CMK (cell line): ENCODE measurements around the gene PRR36.
"Not testable (repeated sequence)": the region's sequence is repeated elsewhere in the genome, so short reads cannot be mapped to it uniquely, and the experiment has no call there.

Experiments
- DNase-seq: peaks from one replicate; pipeline ENCODE4 v3.0.0-alpha.2; 2010; ENCODE audit warnings: low read depth

The PRR36 gene

DNA sequence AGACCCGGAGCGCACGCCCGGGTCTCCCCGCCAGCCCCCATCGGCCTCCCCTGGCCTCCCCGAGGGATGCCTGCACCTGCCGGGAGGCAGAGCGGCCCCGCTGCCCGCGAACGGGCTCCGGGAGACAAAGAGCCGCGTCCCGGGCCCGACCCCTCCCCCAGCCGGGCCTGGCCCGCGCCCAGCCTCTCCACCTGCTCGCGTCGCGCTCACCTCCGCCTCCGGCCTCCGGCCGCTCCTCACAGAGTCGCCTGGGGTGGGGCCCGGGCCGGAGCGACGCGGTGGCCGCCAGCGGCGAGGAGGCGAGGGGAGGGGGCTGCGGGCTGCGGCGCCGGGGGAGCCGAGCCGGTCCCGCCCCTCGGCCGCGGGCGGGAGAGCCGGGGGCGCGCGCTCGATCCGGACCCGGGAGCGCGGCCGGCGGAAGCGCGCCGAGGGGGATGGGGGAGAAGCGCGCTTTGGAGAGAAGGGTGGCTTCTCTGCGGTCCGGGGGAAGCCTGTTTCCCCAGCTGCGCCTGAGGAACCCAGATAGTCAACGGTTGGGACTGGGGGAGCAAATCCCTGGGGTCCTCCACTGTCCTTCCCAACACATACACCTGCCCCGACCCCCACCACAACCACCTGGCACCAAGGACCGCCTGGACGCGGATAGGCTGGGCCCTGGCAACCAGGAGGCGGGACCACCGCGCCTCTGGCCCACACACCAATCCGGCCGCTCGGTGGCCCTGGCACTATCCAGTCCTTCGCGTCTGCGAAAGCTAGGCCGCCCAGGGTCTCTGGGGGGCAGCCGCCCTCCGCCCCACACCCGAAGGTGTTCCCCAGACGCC lies at the start of gene PRR36:
Gene PRR36, minus strand, starts transcription at position 315 of the 821 bp plus-strand sequence. CDS start 701 bp downstream, outside the sequence.
- DNase-seq, result no peak

DNA sequence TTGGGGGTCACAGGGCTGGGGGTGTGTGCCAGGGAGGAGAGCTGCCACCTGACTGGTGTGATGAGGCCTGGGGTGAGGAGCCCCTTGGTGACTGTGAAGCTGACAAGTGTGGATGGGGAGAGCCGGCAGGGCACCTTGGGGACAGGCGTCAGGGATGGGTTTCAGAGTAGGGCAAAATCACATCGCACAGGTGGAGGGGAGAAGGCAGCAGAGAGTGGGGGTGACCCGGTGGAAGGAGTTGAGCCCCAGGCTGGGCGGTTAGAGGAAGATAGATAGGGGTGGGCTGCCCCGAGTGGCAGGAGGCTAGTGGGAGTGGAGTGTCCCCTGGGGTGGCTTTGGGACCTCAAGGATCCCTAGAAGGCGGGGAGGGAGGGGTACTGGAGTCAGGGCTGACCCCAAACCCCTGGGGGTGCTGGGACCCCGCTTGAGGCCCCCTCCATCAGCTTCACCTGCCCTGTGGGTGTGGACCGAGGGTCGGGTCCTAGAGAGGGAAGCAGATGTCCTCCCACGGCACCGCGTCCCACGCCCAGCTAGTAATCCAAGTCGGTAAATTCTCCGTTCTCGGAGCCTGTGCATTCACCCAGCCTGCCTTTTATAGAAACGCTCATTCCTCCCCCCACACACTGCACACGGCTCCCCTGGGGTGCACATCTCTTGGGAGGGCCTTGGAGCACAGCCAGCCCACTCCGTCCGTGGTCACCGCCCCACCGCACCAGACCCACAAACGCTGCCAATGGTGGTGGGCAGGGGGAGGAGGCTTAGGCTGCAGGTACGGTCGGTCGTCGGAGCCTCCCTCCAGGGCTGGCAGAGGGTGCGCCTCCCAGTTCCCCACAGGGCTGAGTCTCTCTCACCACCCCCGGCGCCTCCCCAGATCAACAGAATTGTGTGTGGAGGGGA lies 49.4 kb upstream of the PRR36 start:
- no peak for DNase-seq

DNA sequence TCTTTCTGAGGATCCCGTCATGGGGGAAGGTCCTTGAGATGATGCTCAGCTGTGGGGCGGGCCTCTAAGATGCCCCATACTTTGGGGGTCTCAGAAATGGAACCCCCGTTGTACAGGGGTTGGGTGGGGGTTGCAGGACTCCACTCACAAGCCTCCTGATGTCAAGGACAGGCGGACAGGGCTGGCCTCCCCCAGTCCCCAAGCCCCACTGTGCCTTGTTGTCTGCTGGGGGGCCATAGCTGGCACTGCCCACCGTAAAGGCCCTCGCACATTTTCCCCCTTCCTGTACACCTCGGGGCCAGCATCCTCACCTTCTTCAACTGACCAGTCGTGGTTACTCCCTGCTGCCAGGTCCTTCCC lies 48.6 kb upstream of the PRR36 start:
- no peak for DNase-seq

DNA sequence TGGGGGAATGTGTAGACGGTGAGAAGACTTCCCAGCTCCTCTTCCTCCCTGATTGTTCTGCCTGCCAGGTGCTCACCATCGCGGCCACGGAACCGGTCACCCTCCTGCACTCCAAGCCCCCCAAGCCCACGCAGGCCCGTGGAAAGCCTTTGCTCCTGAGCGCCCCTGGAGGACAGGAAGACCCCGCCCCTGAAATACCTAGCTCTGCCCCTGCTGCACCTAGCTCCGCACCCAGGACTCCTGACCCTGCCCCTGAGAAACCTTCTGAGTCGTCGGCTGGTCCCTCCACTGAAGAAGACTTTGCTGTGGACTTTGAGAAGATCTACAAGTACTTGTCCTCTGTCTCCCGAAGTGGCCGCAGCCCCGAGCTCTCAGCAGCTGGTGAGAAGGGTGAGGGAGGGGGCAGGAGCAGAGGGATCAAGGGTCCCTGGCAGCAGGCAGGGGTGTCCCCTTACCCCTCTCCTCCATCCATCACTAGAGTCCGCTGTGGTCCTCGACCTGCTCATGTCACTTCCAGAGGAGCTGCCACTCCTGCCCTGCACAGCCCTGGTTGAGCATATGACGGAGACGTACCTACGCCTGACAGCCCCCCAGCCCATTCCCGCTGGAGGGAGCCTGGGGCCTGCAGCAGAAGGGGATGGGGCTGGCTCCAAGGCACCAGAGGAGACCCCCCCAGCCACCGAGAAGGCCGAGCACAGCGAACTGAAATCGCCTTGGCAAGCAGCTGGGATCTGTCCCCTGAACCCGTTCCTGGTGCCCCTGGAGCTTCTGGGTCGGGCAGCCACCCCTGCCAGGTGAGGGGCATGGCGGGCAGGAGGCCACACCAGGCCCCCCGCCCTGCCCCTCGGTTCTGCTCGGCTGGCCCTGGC lies 48.0 kb upstream of the PRR36 start:
- no peak for DNase-seq

DNA sequence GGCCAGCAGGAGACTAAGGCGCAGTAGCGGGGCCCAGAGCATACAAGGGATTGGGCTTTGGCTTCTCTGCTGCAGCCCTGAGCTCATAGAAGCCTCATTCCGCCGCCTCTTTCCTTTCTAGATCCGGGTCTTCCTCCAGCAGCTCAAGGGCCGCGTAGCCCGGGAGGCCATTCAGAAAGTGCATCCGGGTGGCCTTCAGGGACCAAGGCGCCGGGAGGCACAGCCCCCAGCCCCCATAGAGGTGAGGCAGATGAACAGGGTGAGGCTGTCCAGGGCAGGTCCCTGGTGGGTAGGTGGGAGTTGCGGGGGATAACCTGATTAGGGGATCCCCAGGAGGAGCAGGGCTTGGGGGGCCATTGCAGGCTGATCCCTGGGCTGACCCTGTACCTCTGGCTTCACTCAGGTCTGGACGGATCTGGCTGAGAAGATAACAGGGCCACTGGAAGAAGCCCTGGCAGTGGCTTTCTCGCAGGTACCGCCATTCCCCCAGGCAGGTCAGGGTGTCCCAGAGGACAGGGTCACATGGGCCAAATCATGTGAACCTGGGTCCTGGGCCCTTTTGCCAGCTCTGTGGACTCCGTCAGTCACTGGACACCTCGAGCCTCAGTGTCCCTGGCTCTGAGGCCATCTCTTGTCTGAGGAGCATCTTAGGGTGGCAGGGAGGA lies 47.2 kb upstream of the PRR36 start:
- no peak for DNase-seq

GRCh38 chr19:7920519-7921301 lies 46.5 kb upstream of the PRR36 start:
- peak; percentile 96 for DNase-seq

DNA sequence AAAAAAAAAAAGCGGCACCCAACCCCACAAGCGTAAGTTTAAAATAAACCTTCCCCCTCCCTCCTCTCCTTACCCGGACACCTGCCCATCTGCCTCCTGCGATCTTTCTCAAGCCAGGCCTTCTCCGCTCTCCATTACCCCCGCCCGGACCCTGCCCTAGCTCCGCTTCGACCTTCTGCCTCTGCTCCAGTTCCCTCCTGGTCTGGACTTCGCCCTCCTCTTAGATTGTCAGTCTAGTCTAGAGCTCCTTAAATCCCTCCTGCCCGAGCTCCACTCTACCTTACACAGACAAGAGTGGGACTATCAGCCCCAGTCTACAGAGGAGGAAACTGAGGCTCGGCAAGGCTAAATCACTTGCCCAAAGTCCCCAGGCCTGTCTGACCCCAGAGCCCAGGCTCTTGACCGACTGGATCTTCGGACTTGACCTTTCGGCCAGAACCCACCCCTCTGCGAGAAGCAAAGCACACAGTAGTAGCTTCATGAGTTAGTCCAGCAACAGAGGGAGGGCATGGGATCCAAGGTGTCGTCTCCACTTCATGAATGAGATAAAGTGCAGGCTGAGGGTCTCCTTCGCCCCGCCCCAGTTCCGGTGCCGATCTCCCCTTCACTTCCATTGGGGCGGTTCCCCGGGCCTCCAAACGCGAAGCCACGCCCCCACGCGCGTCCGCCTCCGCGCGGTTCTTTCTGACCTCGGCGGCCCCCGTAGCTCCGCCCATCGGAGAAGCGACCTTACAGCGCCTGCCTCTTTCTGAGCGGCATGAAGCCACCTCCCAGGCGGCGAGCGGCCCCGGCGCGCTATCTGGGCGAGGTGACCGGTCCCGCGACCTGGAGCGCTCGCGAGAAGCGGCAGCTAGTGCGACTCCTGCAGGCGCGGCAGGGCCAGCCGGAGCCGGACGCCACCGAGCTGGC lies 45.7 kb upstream of the PRR36 start, which contains the start of gene SNAPC2:
Gene SNAPC2, plus strand, starts transcription at position 729 of the 909 bp plus-strand sequence. Its CDS starts 29 bp downstream, at position 758.
- DNase-seq, result peak; percentile 91

DNA sequence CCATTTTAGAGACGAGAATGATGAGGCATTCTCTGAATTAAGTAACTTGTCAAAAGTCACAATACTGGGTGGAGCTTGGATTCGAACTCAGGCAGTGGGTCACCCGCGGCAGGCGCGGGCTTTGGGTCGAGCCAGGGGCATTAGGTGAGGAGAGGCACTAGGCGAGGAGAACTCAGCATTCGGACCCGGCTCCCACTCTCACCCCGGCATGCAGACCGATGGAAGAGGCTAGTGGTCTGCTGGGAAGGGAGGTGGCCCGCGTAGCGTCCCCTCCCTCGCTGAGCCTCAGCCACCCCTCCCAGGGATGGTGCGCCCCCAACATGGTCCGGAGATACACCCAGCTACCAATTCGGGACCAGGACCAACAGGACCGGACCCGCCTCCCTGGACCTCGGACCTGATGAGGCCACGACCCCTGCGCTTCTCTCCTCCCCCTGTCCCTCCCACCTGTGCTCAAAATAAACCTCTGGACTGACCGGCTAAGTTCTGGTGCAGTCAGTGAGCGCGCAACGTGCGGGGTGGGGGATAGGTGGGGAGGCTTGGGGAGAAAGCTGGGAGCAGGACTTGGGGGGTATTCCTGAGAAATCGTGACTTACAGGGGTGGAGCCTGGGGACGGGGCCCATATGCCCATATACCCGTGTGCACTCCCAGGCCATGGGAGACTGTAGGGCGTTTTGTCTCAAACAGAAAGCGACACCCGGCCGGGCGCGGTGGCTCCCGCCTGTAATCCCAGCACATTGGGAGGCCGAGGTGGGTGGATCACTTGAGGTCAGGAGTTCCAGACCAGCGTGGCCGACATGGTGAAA lies 44.6 kb upstream of the PRR36 start:
- no peak for DNase-seq

DNA sequence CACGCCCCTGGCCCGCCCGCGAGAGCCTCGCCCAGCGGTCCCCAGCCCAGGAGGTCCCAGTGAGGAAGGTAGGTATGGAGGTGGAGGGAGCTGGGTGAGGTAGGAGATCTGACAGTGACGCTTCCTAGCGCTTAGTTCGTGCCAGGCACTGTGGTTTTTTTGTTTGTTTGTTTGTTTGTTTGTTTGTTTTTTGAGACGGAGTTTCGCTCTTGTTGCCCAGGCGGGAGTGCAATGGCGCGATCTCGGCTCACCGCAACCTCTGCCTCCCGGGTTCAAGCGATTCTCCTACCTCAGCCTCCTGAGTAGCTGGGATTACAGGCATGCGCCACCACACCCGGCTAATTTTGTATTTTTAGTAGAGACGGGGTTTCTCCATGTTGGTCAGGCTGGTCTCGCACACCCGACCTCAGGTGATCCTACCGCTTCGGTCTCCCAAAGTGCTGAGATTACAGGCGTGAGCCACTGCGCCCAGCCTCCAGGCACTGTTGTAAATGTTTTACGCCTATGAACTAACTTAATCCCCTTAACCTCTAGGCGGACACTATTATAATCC lies 43.9 kb upstream of the PRR36 start:
- DNase-seq, result not testable (repeated sequence)

GRCh38 chr19:7917267-7918061 lies 43.3 kb upstream of the PRR36 start:
- no peak for DNase-seq

- DNase-seq, result no peak
Measured at GRCh38 chr19:7916955-7917266, 42.7 kb upstream of the PRR36 start.

DNA sequence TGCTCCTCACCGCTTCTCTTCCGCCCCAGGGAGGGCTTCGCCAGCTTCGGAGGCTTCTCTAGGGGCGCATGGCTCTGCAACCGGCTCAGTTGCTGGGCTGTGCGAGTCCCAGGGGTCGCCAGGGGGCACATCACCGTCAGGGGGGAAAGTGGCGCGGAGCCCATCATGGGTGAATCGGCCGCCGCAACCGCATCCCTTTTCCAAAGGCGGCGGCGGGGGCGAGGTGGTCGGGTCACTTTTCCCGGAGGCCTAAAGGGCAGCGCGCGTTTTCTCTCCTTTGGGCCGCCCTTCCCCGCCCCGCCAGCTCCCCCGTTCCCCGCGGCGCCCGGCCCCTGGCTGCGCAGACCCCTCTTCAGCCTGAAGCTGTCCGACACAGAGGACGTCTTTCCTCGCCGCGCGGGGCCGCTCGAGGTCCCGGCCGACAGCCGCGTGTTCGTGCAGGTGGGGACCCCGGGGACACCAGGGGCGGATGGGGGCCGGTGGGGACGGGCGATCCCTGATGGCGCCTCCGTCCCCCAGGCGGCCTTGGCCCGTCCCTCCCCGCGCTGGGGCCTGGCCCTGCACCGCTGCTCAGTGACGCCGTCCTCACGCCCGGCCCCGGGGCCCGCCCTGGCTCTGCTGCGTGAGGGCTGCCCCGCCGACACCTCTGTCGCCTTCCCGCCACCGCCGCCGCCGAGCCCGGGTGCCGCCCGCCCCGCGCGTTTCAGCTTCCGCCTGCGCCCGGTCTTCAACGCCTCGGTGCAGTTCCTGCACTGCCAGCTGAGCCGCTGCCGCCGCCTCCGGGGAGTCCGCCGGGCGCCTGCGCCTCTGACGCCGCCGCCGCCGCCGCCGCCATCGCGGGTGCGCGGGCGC lies 42.1 kb upstream of the PRR36 start:
- DNase-seq, result no peak

DNA sequence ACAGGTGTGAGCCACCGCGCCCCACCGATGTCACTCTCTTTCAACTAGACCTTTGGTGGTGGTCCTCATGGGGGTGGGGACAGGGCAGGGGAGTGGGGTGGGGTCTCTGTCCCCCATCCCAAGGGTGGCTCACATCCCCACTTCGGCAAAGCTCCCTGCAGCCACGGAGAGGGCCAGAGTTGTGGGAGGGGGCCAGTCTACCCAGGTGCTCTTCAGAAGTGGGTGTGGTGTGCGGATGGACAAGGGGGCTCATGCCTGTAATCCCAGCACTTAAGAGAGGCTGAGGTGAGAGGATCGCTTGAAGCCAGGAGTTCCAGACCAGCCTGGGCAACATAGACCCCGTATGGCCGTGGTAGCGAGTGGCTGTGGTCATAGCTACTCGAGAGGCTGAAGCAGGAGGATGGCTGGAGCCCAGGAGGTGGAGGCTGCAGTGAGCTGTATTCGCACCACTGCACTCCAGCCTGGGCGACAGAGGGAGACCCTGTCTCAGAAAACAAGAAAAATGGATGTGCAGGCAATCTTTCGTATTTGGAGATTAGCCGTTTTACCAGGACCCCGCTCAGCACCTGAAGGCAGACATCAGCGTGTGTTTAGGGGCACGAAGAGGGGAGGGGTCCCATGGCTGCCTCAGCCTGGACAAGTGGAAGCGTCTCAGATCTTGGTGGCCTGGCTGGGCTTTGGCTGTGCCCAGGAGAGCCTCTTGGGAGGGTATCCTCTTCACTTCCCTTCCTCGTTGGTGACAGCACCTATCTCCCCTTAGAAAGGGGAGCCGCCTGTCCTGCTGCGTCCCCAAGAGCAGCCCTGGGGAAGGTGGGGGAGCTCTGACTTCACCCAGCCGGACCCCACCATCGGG lies 41.3 kb upstream of the PRR36 start:
- DNase-seq, result no peak

- DNase-seq, result no peak
Measured at GRCh38 chr19:7914598-7915045, 40.4 kb upstream of the PRR36 start, which contains the start of gene TGFBR3L. Gene TGFBR3L, plus strand, starts transcription at chr19:7914830.

DNA sequence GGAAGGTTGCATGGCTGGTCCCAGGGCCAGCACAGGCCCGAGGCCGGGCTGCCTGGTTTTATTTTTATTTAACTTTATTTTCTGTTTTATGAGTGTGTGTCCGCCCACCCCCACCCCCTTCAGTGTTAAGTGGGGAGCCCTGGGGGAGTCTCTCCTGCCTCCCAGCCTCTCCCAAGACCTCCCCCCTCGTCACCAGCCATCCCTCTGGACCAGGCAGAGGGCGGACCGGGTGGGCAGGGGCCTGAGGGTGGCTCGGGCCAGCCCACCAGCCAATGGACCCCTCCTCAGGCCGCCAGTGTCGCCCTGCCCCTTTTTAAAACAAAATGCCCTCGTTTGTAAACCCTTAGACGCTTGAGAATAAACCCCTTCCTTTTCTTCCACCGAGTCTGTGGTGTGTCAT lies 39.9 kb upstream of the PRR36 start:
- no peak for DNase-seq

GRCh38 chr19:7913652-7914051 lies 39.5 kb upstream of the PRR36 start:
- DNase-seq, result no peak
